ENCODE measurements around the gene CDKL1.
A peak's percentile ranks its signal among the peaks of the same experiment; 100 is the strongest.
"Not testable (repeated sequence)": the region's sequence is repeated elsewhere in the genome, so short reads cannot be mapped to it uniquely, and the experiment has no call there.

CDKL1 gene

DNA sequence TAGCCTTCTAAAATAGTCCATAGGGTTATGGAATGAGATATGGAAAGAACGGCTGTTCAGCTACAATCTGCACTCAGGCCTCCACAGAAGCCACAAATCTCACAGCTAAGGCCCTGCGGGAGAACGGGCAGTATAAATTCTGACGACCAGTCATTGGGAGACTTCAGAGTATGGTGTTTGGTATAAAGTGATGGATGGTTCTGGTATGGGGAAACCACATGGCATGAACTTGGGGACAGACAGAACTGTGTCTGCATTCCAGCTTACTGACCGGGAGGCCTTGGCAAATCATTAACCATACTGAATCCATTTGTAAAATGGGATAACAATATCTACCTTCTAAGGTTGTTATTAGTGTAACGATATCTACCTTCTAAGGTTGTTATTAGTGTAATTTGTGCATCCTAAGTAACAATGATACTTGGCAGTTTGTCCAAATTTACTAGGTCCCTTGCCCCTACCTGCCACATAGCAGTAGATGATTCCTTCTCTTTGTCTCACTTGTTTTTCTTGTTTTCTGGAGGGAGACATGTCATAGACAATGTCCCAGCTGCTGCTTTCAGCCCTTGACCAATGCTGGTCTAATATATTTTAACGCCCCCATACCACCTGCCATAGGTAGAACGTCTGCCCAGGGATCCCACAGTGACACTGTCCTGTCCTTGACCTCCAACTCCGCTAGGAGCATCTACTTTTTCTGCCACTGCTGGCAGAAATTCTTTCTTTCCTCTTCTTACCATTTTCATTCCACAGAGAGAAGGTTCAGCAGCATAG is 6.8 kb downstream of the CDKL1 start:
- H3K27ac ChIP-seq, result no peak overlapping the region
- DNase-seq (ENCODE audit: low read depth, low spot score), result no peak

DNA sequence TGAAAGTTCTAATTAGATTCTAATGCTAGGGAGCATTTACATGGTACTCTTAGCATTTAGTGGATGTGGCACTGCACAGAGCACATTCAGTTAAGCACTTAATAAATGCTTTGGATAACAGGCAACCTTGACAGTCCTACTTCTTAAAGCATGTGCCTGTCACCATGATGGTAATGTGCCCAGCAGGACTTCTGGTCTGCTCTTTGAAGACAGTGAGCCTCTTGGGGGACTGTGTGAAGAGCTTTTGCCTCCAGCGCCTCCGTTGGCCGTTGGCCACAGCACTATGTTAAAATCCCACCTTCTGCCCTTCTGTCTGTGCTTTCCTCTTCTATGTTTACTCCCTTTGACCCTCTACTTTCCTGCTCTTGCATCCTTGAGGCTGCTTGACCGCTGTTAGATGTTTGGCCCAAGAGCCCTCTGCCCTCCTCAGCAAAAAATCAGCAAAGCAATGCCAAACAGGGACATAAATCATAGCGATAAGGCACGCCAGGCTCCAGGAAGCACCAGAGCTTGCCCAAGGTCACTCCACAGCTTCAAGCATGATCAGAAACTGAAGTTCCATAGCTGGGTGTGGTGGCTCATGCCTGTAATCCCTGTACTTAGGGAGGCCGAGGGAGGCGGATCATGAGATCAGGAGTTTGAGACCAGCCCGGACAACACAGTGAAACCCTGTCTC is 8.3 kb downstream of the CDKL1 start:
- H3K27ac ChIP-seq, result no peak overlapping the region

DNA sequence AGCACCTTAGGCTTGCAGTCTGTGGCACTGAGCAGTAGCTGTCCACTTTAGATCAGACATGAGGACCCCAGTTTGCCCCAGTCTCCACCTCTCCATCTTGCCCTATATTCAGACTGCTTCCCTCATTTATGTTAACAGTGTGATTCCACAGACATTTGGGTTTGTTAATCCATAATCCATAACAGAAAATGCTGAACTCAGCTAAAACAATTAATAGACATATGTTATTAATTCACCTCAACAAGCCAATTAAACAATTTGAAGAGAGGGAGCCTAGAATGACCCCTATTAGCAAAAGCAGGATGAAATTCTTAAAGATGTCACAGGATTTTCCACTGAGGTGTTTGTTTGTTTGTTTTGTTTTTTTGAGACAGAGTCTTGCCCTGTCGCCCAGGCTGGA is 9.1 kb downstream of the CDKL1 start:
- H3K27ac ChIP-seq, result no peak overlapping the region
- no peak for DNase-seq (ENCODE audit: low read depth, low spot score)

More for the DNA sequence above, 8.3 kb downstream of the CDKL1 start:
- DNase-seq (ENCODE audit: low read depth, low spot score), result no peak

DNA sequence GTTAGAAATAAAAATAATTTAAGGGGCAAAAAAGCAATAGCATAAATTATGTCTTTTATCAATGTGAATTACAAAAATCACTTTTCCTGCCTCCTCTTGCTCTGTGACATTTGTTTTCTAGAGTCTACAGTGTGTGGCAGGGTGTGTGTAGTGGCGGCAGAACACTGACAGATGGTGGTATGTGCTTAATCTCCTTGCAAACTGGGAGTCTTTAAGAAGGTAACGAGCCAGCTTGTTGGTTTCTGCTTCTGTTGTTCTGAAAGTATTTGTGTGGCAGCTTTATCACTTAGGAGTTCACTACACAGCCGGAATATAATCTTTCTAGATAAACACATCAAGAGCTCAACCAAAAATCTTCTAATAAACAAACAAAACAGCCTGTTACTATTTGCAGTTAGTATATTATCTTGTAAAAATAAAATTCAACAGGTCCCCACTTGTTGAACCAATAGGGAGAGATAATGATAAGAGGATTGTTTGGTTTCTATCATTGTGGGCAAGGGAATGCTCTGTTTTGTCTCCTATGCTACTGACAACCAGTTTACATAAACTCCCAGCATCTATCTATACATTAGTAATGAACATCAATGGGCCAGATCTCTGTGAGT is 13.0 kb downstream of the CDKL1 start:
- no peak overlapping the region for H3K27ac ChIP-seq
- no peak for DNase-seq (ENCODE audit: low read depth, low spot score)

DNA sequence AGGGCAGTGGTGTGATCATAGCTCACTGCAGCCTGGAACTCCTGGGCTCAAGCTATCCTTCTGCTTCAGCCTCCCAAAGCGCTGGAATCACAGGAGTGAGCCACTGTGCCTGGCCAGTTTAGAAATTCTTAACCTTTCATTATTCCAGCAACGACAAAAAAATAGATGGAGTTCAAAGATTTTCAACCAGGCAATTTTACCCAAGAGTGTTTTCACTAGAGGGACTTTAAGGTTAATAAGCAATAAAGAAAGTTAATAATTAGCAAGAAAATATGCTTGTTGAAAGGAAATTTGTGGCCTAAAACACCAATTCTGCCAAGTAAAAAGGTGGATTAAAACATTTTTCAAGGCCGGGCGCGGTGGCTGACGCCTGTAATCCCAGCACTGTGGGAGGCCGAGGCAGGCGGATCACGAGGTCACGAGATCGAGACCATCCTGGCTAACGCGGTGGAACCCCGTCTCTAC is 14.8 kb downstream of the CDKL1 start:
- DNase-seq (ENCODE audit: low read depth, low spot score), result no peak
- H3K27ac ChIP-seq, result no peak overlapping the region

DNA sequence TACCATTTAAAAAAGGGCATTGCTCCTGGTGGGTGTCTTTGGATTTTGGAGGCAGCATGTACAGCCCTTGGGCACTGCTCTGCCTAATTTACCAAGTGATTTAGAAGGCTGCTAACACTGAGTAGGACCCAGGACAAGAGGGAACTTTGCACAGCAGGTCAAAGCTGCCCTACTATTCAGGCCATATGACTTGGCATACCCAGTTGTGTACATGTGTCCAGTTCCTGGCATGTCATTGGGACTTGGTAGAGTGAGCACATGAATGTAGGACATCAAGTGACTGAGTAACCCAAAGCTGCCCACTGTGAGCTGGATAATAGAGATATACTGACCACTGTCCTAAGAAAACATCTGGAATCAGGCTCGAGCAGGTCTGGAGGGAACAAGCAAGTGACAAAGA is 15.7 kb downstream of the CDKL1 start:
- no peak for DNase-seq (ENCODE audit: low read depth, low spot score)
- no peak overlapping the region for H3K27ac ChIP-seq

DNA sequence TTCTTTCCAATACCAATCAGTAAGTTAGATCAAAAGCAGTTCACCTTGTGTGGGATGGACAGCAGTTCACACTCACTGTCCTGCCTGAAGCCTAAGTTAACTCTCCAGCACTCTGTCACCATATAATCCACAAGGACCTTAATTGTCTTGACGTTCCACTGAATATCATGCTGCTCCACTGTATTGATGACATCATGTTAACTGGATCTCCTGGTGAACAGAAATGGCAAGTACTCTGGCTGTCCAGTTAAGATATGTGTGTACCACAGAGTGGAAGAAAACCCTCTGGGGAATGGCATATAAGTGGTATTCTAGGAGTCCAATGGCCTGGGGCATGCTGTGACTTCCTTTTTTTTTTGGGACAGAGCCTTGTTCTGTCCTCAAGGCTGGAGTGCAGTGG is 16.2 kb downstream of the CDKL1 start:
- H3K27ac ChIP-seq, result no peak overlapping the region
- DNase-seq (ENCODE audit: low read depth, low spot score), result no peak

DNA sequence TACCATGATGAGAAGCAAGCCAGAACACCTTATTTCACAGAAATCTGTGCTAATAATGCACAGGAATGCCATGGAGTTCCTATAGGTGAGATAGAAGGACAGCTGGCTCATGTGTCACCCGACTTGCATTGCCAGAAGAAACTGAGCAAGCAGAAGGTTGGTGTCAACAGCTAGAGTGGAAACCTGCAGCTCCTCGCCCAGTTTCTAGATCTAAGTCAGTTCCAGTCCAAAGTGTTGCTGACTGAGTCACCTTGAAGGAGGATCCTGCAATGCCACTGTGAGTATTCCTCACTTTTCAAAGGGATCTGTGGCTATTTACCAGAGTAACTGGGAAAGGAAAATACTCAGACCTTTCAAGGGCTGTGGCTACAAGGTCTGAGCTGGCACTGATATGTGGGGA is 17.1 kb downstream of the CDKL1 start:
- H3K27ac ChIP-seq, result peak overlapping the region; percentile 36
- peak; percentile 46 for DNase-seq (ENCODE audit: low read depth, low spot score)

DNA sequence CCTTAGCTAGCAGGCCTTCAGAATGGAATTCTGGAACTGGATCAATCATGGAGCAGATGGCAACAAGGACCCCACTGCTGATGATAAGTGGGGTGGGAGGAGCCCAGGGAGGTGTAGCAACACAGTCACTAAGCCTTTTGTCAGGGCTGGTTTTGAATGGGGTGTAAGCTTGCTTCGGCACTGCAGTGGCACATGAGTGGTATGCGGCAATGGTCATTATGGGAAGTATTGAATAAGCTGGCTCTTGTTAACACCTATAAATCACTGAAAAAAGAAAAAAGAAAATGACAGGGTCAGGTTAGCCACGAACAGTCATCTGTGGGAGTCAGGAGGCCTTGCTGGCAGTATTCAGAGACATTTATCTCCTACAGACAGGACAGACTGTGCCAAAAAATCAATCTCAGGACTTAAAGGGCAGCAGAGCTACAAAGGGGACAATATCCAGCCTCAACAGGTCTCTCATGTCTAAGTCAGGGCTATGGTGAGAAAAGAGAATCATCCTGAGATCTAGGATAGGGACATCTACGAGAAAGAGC is 19.1 kb downstream of the CDKL1 start:
- no peak overlapping the region for H3K27ac ChIP-seq
- DNase-seq (ENCODE audit: low read depth, low spot score), result no peak

DNA sequence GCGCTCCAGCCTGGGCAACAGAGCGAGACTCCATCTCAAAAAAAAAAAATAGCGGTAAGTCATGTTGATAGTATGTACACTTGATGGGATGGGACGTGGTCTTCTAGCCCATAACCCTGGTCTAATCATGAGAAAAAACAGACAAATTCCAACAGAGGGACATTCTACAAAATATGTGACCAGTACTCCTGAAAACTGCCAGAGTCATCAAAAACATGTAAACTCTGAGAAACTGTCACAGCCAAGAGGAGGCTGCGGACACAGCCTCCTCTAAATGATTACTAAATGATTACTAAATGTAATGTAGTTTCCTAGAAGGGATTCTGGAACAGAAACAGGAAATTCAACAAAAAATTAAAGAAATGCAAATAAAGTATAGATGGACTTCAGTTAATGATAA is 20.9 kb downstream of the CDKL1 start:
- no peak for DNase-seq (ENCODE audit: low read depth, low spot score)
- H3K27ac ChIP-seq, result no peak overlapping the region

DNA sequence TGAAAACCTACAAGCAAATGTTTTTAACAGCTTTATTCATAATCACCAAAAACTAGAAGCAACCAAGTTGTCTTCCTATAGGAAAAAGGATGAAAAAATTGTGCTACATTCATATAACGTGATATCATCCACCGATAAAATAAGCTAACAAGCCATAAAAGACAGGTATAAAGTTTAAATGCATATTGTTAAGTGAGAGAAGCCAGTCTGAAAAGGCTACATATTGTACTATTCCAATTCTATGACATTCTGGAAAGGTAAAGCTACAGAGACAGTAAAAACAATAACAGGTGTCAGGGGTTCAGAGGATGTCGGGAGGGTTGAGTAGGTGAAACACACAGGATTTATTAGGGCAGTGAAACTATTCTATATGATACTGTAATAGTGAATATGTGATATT is 22.7 kb downstream of the CDKL1 start:
- H3K27ac ChIP-seq, result no peak overlapping the region
- no peak for DNase-seq (ENCODE audit: low read depth, low spot score)

DNA sequence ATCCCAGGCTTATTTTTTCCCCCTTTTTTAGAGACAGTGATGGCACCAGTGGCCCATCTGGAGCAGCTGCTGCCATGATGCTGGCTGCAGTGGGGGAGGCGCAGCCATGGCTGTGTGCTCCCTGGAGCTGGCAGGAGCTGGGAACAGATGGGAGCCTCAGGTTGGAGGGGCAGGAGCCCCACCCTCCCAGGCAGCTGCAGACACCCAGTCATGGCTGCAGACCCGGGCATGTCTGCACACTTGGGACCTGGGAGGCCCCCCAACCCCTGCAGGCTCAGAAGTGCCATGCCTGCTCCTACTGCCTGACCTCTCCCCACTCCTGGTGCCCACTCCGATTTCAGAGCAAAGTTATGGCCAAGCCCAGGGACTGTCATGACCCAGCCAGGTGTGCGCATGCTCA is 25.1 kb downstream of the CDKL1 start:
- no peak overlapping the region for H3K27ac ChIP-seq
- no peak for DNase-seq (ENCODE audit: low read depth, low spot score)

DNA sequence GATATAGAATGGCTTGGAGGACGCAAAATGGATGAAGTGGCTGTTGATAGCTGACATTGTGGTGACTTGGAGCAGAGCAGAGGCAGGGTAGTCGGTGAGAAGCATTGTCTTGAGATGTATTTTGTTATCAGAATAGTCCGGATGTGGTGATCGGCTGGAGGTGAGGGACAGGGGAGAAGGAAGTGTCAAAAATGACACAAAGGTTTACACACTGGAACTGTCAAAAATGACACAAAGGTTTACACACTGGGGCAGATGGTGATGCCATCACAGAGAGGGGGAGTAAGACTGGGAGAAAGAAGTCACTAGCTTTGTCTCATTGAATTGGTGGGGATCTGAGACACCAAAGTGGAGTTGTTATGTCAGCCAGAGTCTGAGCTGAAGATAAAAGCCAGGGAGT is 30.1 kb downstream of the CDKL1 start:
- DNase-seq (ENCODE audit: low read depth, low spot score), result no peak
- no peak overlapping the region for H3K27ac ChIP-seq

DNA sequence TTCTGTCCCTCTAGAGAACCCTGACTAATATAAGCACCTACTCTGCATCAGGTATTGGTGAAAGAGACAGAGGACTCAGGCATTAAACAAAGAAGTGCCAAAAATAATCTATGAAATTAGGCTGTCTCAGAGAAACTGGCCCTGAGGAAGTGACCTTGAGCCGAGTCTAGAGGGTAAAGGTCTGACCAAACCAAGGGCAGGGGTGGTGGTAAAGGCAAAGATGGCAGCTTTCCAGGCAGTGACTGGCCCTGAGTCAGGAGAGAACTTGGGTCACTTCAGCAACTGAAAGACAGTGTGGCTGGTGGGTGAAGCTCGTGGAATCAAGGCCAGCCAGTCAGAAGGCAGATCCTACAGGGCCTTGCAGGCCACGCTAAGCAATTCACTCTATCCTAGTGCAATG is 30.6 kb downstream of the CDKL1 start:
- H3K27ac ChIP-seq, result no peak overlapping the region
- DNase-seq (ENCODE audit: low read depth, low spot score), result no peak

DNA sequence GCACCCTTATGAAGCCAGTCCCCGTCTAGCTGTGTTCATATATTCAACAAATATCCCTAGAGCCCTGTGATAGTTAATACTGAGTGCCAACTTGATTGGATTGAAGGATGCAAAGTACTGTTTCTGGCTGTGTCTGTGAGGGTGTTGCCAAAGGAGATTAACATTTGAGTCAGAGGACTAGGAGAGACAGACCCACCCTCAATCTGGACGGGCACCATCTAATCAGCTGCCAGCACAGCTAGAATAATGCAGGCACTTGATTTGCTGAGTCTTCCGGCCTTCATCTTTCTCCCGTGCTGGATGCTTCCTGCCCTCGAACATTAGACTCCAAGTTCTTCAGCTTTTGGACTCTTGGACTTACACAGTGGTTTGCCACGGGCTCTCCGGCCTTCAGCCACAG is 31.1 kb downstream of the CDKL1 start:
- peak overlapping the region; percentile 51 for H3K27ac ChIP-seq
- not testable (repeated sequence) for DNase-seq (ENCODE audit: low read depth, low spot score)

DNA sequence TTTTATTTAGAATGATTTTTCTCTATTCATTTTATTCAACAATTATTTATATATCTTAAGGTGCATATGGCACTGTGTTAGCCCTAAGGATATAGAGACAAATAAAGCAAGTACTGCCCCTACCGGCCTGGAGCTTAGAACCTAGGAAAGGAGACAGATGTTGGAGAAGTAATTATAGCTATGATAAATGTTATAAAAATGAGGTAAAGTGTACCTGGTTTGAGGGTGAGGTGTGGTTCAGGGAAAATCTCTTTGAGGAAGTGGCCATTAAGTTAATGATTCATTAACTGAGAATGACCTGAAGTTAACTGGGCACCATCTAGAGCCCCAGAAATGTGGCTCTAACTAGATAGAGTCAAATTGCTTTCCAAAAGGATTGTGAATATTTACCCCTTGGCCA is 31.9 kb downstream of the CDKL1 start:
- peak overlapping the region; percentile 51 for H3K27ac ChIP-seq

DNA sequence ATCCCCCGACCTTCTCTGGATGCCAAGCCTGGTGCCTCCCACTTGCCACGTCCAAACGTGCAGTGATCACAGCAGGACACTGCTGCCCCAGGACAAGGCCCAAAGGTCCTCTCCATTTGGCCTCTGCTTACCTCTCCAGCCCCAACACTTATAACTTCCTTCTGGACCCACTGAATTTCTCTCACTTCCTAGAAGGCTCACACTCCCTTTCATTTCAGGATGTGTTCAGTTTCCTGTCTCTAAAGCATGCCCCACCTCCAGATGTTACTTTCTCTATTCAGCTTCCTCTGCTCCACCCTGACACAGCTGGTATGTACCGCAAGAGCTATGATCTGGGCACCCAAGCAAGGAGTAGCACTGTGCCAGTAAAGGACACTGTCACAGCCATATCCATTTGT is 33.0 kb downstream of the CDKL1 start:
- DNase-seq (ENCODE audit: low read depth, low spot score), result no peak
- H3K27ac ChIP-seq, result peak overlapping the region; percentile 51

More for the DNA sequence above, 31.9 kb downstream of the CDKL1 start:
- DNase-seq (ENCODE audit: low read depth, low spot score), result peak; percentile 39

DNA sequence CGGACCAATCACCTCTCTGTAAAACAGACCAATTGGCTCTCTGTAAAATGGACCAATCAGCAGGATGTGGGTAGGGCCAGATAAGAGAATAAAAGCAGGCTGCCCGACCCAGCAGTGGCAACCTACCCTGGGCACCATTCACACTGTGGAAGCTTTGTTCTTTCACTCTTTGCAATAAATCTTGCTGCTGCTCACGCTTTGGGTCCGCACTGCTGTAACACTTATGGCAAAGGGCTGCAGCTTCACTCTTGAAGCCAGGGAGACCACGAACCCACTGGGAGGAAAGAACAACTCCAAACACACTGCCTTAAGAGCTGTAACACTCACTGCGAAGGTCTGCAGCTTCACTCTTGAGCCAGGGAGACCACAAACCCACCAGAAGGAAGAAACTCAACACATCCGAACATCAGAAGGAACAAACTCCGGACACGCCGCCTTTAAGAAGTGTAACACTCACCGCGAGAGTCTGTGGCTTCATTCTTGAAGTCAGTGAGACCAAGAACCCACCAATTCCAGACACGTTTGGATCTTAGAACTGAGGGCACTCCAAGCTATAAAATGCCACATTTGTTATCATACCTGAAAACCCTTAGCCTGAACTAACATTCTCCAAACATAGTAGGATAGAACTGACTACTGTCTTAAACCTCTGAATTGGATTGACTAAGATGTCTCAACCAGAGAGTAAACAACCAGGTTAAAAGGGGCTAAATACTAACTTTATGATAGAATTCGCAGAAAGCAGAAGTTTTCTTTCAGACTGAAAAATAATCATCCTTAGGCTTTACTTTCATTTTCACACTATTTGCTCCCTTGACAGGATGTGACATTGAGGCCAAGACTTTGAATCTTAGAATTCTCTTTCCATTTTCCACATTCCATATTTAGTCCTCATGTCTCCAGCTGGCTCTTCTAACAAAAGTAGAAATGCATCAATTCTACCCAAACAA is 33.6 kb downstream of the CDKL1 start:
- no peak for DNase-seq (ENCODE audit: low read depth, low spot score)

DNA sequence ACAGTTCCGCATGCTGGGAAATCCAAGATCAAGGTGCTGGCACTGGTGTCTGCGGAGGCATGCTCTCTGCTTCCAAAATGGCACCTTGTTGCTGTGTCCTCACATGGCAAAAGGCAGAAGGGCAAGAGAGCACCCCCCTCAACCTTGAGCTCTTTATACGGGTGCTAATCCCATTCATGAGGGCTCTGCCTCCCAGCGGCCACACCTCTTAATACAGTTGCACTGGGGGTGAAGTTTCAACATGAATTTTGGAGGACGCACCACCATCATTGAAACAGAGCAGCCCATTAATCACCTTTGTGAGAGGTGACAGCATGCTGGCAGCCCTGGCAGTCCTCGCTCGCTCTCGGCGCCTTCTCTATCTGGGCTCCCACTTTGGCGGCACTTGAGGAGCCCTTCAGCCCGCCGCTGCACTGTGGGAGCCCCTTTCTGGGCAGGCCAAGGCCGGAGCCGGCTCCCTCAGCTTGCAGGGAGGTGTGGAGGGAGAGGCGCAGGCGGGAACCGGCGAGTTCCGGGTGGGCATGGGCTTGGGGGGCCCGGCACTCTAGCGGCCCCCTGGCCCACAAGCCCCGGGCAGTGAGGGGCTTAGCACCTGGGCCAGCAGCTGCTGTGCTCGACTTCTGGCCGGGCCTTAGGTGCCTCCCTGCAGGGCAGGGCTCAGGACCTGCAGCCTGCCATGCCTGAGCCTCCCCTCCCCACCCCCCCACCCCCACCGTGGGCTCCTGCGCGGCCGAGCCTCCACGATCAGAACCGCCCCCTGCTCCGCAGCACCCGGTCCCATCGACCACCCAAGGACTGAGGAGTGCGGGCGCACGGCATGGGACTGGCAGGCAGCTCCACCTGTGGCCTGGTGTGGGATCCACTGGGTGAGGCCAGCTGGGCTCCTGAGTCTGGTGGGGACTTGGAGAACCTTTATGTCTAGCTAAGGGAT is 34.9 kb downstream of the CDKL1 start:
- DNase-seq (ENCODE audit: low read depth, low spot score), result not testable (repeated sequence)
- peak overlapping the region; percentile 61 for H3K27ac ChIP-seq

More for the DNA sequence above, 33.6 kb downstream of the CDKL1 start:
- peak overlapping the region; percentile 51 for H3K27ac ChIP-seq
